LNCaP clone FGC (cell line): ENCODE measurements around the gene MPLKIP.

ENCODE experiments used
- DNase-seq: peaks from one replicate; pipeline ENCODE4 v3.0.0-alpha.2; 2011; ENCODE audit warnings: low read depth
- H3K4me3 ChIP-seq: 2 replicates; pipeline ENCODE4 v1.5.1; 2011; ENCODE audit warnings: mild to moderate bottlenecking, low read depth, low read length, control low read depth
- TF ChIP-seq, protein P1 (sequence below): IDR thresholded peaks from 2 replicates; pipeline ENCODE4 v1.5.1; 2012; ENCODE audit warnings: mild to moderate bottlenecking; ENCODE audit not compliant: control insufficient read depth, insufficient read depth; ENCODE audit errors: extremely low read depth

Gene MPLKIP

DNA sequence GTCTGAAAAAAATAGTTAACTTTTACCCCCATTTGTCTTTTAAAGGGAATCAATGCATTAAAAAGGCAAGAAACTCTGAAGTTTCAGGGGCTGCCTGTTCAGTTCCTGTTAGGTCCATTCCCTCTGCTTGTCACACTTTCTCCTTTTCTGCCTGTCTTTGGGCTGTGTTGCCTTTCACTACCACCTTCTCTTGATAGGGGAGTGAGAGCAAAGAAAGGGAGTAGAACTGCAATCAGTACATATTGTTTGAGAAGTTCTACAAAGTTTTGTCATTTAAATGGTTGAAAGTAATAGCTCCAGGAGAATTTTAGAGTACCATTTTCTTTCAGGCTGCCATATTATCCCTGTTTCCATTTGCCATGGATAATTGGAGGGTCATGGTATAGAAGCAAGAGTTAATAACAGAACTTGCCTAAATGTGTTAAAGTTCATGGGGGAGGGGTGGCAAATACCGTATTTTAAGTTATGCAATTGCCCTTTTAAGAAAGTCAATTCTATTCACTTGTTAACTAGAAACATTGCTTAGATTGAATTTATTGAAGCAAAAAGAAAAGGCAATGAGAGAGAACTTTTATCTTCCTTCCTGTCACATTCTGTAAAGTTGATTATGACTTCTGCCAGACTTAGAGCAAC, 38.6 kb downstream of the MPLKIP start:
- no peak overlapping the region for H3K4me3 ChIP-seq
- TF ChIP-seq, protein P1, sequence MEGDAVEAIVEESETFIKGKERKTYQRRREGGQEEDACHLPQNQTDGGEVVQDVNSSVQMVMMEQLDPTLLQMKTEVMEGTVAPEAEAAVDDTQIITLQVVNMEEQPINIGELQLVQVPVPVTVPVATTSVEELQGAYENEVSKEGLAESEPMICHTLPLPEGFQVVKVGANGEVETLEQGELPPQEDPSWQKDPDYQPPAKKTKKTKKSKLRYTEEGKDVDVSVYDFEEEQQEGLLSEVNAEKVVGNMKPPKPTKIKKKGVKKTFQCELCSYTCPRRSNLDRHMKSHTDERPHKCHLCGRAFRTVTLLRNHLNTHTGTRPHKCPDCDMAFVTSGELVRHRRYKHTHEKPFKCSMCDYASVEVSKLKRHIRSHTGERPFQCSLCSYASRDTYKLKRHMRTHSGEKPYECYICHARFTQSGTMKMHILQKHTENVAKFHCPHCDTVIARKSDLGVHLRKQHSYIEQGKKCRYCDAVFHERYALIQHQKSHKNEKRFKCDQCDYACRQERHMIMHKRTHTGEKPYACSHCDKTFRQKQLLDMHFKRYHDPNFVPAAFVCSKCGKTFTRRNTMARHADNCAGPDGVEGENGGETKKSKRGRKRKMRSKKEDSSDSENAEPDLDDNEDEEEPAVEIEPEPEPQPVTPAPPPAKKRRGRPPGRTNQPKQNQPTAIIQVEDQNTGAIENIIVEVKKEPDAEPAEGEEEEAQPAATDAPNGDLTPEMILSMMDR: no peak
- DNase-seq: no peak

- TF ChIP-seq, protein P1: no peak
- no peak for DNase-seq
- H3K4me3 ChIP-seq: no peak overlapping the region
These were observed 39.2 kb downstream of the MPLKIP start for GRCh38 chr7:40095230-40095629.

DNA sequence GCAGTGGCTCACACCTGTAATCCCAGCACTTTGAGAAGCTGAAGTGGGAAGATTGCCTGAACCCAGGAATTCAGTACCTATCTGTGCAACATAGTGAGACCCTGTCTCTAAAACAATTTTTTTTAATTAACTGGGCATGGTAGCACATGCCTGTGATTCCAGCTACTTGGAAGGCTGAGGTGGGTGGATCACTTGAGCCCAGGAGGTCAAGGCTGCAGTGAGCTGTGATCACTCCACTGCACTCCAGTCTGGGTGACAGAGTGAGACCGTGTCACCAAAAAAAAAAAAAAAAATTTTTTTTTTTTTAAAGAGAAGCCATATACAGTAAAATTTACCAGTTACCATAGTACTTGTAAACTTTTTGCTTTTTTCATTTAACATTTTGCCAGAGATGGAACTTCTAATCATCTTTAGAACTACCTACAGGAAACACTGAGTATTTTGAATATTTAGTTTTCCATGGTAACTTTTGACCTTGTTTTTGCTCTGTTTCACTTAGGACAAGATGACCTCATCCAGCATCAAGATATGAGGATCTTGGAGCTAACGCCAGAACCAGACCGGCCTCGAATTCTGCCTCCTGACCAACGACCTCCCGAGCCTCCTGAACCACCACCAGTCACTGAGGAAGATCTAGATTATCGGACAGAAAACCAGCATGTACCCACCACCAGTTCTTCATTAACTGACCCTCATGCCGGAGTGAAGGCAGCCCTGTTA, 40.6 kb downstream of the MPLKIP start:
- DNase-seq: no peak
- TF ChIP-seq, protein P1: no peak
- no peak overlapping the region for H3K4me3 ChIP-seq

DNA sequence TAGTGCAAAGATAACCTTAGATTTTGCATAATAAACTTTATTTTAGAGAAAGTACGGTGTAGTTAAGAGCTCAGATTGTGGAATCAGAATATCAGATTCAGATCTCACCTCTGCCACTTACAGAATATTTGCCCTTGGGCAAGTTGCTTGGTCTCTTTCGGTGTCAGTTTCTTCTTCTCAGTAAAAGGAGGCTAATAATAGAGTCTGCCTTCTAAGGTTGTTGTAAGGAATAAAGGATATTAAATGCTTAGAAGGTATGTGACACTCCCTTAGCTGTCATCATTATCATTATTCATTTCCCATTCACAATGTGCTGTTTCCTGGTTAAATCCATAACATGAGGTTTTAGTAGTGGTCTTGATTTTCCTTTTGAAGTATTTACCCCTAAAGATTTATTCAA, 42.2 kb downstream of the MPLKIP start:
- TF ChIP-seq, protein P1: no peak
- H3K4me3 ChIP-seq: no peak overlapping the region
- DNase-seq: no peak

DNA sequence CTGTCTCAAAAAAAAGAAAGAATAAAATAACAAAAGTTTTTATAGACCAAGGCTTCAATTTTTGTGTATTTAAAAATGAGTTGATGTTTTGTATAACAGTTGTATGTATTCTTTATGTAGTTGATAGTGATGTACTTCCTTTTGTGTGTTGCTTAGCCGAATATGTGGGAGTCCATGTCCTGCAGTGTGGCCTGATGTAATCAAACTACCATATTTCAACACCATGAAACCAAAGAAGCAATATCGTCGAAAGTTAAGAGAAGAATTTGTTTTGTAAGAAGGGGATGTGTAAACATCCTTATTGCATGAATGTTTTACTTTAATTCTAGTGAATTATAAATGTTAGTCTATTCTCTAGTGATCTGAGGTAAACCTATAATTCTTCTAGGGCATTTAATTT, 56.6 kb downstream of the MPLKIP start:
- TF ChIP-seq, protein P1: no peak
- H3K4me3 ChIP-seq: no peak overlapping the region
- no peak for DNase-seq
